ENCODE results near the gene RNF152. TPM values are rescaled to one million over a fixed set of nuclear protein-coding genes. Genes with fewer than 3 reads are reported as not detected.

RNF152 gene
- total and polyA plus RNA-seq, 2 of the 13 experiments (the other 11 are each of a cell fraction or from before 2014, with no cell fraction given): 0.04 TPM; not detected in 1

- TF ChIP-seq ZBTB7B (CRISPR knock-in tag; IDR thresholded peaks at IDR 0.05): no peak
- no peak for TF ChIP-seq ZBTB21 (CRISPR knock-in tag; IDR thresholded peaks at IDR 0.05)
- TF ChIP-seq DBP (CRISPR knock-in tag; IDR thresholded peaks at IDR 0.05; ENCODE audit: not compliant biosample characterization): no peak
- TF ChIP-seq ZNF530 (CRISPR knock-in tag; IDR thresholded peaks at IDR 0.05; ENCODE audit: low read depth): no peak
- TF ChIP-seq ZNF33B (CRISPR knock-in tag; IDR thresholded peaks at IDR 0.05): no peak
- TF ChIP-seq HCFC1 (IDR thresholded peaks at IDR 0.05; ENCODE audit: low read depth, low read length): no peak
- no peak for TF ChIP-seq ELK4 (CRISPR knock-in tag; IDR thresholded peaks at IDR 0.05; ENCODE audit: borderline replicate concordance)
- no peak for TF ChIP-seq ZNF446 (CRISPR knock-in tag; IDR thresholded peaks at IDR 0.05)
Measured at GRCh38 chr18:61817086-61817485, 75.7 kb downstream of the RNF152 start (continued).

- in situ Hi-C loops (cut with HindIII; ENCODE audit: extremely low pct_ligation_motif_present, low pct_unique_long_range_greater_than_20kb): no loop called here
- Histone ChIP-seq H3K27ac (ENCODE audit: extremely low read length, insufficient read depth, low read length) (no peak overlapping the region), H2AFZ (ENCODE audit: low read length) (no peak overlapping the region), H3K4me1 (ENCODE audit: insufficient read depth, low read length) (no peaks in the 10 kb centered on the region), H3K4me3 (replicated peaks in 1 of 3; ENCODE audit: insufficient read depth in 1 of 3, low read depth in 2 of 3, low read length in 3 of 3) (no peak overlapping the region), H3K36me3 (replicated peaks in 1 of 2; ENCODE audit: control insufficient read depth in 1 of 2, insufficient read depth in 2 of 2, low read length in 2 of 2) (no peaks in the 10 kb centered on the region), H3K27me3 (ENCODE audit: control insufficient read depth in 1 of 2, insufficient read depth in 2 of 2, low read length in 2 of 2) (no peaks in the 10 kb centered on the region), H3K4me2 (ENCODE audit: low read depth, low read length) (no peak overlapping the region), H4K20me1 (ENCODE audit: insufficient read depth, low read length) (no peaks in the 10 kb centered on the region), H3K9me3 (ENCODE audit: low read length) (no peaks in the 10 kb centered on the region), H3K79me2 (ENCODE audit: insufficient read depth, low read length) (no peaks in the 10 kb centered on the region), H3K9ac (ENCODE audit: insufficient read depth, low read depth, low read length) (no peak overlapping the region)
- intact Hi-C loops (cut with micrococcal nuclease; ENCODE audit: unreplicated experiment): no loop called here
- POLR2A ChIA-PET: no interaction called here
- CTCF ChIA-PET (ENCODE audit: low intra/inter-chr PET ratio, low total read pairs): no interaction called here
- TF ChIP-seq HIC2 (CRISPR knock-in tag; IDR thresholded peaks at IDR 0.05; ENCODE audit: low read depth) (no peak), FOSL2 (CRISPR knock-in tag; IDR thresholded peaks at IDR 0.05) (no peak), HNRNPUL1 (IDR thresholded peaks at IDR 0.05; ENCODE audit: low read depth, low read length) (no peak), ZNF3 (CRISPR knock-in tag; IDR thresholded peaks at IDR 0.05) (no peak), NRL (CRISPR knock-in tag; IDR thresholded peaks at IDR 0.05; ENCODE audit: borderline replicate concordance) (no peak), ZNF101 (CRISPR knock-in tag; IDR thresholded peaks at IDR 0.05; ENCODE audit: borderline replicate concordance, low read depth) (no peak), ZNF484 (CRISPR knock-in tag; IDR thresholded peaks at IDR 0.05; ENCODE audit: borderline replicate concordance, low read depth) (no peak), ZNF547 (CRISPR knock-in tag; IDR thresholded peaks at IDR 0.05) (no peak)
- FAIRE-seq (no peak), ATAC-seq (no peak), DNase-seq (ENCODE audit: low spot score) (no peak)
- 65% methylated on average over 11 of the region's 29 CpGs for WGBS (ENCODE audit: low lambda C conversion rate)
- no TSS peak for BruUV-seq (replicated peaks)
Measured at GRCh38 chr18:61815885-61816470, 76.8 kb downstream of the RNF152 start.
